ENCODE measurements around the gene NOX5.

NOX5 gene

DNA sequence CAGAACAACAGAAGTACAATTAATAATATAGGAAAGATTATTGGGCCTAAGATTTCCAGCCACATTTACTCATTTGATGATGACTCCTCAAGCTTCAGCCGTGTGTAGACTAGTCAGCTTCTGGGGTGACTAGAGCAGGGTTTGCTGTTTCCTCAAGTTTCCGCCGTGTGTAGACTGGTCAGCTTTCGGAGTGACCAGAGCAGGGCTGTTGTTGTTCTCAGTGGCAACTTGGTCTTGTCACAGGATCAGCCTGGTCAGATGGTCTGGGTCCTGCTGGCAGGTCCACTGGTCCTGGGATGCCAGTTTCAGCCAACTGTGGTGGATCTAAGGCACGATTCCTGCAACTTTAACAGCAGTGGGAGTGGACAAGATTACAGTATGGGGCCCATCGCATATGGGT, 21.8 kb upstream of the NOX5 start:
- no peak for DNase-seq

- DNase-seq, result no peak
Observed at GRCh38 chr15:68993276-68993675, 21.2 kb upstream of the NOX5 start.

DNA sequence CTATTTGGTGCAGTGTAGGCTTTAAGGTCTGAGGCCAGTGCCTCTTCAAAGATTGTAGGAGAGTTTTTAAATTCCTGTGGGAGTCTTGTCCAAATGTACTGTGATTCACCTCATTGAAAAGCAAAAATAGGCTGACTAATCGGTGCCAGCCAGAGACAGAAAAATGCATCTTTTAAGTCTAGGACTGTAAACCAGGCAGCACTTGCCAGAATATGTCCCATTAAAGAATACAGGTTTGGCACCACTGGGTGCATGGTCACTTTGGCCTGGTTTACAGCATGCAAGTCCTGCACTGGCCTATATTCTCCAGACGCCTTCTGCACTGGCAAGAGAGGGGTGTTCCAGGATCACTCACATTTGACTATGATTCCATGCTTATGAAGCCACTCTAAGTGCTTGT, 20.3 kb upstream of the NOX5 start:
- no peak for DNase-seq

DNA sequence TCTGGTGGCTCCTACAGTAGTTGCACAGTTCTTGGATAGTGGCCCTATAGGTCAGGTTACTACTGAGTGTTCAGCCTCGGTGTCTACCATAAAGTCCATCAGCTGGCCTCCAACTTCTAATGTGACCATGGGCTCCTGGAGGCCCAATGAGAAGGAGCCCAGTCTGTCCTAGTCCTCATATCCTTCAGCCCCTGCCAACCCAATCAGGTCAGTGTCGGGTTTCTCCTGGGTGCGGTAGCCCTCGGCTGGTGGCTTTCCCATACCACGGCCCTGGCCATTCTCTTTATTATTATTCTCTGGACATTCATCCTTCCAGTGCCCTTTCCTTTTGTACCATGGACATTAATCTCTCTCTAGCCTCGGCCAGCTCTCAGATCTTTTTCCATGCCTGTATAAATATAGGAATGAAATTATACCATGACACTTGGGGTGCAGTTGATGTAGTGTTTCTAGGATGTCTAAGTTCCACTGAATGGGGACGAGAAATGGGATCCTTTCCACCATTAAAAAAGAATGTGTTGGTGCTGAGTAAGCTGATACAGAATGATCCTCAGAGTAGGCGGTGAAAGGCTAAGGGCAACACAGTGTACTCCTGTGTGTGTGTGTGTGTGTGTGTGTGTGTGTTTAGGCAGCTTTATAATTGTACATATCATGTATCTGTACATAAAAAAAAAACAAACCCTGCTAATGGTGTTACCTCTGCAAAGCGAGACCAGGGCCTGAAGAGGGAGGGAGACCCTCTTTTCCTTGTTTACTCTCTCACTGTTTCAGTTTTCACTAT, 19.3 kb upstream of the NOX5 start:
- DNase-seq, result no peak

GRCh38 chr15:68997050-68997449, 17.4 kb upstream of the NOX5 start:
- DNase-seq, result no peak

DNA sequence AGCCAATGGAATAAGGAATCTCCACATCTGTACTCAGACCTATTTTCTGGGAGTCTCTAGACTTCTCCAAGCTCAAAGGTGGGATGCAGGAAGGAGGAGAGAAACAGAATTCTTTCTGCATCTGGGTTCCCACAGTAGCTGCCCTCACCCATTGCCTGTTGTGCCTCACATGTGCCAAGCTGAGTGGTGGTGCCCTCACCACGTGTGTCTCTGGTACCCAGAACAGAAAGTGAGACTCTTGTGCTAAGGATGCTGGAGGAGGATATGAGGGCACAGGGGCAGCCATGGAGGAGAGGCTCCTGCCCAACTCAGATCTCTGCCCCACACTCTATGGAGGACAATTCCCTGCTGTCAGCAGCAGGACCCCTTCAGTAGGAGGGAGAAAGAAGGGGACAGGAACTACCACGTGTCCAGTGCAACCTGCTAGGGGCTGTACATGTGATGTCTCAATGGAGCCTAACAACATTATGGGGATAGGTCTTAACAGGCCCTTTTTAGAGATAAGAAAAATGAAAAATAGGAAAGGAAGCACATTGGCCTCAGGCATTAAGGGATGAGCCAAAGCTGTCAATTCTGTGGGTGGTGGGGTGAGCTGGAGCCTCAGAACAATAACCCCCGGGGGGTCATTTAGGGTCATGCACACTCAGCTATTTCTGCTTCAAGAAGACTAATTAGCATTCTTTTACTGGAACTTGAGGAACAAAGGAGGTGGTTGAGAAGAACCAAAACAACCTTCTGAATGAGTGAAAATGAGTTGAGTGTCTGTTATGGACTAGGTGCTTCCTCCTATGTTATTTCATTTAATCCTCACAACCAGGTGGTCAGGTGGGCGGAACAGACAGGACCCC, 16.3 kb upstream of the NOX5 start:
- DNase-seq, result no peak

DNA sequence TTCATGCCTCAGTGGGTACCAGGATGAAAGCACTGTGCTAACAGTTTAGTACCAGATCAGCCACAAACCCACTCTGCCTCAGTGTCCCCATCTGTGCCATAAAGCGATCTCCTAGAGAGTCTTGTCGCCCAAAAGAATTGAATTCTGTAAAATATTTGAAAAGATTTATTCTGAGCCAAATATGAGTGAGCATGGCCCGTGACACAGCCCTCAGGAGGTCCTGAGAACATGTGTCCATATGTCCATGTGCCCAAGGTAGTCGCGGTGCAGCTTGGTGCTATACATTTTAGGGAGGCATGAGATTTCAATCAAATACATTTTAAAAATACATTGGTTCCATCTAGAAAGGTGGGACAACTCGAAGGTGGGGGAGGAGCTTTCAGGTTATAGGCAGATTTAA, 15.4 kb upstream of the NOX5 start:
- DNase-seq, result no peak

- DNase-seq, result no peak
Observed at GRCh38 chr15:69000091-69000490, 14.4 kb upstream of the NOX5 start.

DNA sequence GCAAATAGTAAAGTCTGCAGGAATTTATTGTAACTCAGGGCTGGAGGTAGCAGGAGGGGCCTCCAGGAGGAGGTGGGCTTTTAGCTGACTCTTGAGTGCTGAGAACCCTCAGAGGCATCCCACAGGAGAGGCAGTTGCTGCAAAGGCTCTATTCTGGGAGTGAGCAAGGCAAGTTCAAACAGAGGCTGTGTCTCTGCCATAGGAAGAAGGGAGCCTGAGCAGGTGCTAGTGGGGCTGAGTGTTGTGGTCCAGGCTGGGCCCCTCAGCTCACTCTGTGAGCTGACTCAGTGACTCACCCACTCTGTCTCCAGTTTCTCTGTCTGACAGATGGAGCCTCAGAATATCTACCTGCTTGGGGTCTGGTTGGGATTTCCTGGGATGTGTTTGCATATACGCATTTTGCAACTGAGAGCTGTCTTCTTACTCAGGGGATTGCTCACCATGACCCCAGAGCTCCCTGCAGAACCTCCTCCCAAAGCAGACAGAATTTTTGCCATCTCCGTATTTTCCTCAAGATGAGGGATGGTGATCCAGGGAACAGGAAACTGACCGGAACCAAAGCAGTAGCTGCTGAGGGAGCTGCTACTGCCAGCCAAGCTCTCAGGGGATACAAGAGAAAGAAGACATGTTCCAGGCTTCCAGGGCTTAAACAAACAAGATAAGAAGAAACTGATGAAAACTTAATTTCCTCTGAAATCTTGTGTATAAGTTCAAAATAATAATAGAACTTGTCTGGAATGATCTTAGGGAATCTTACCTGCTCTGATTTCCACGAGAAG, 13.6 kb upstream of the NOX5 start:
- DNase-seq, result no peak

GRCh38 chr15:69002783-69003182, 11.7 kb upstream of the NOX5 start:
- no peak for DNase-seq

- no peak for DNase-seq
Observed at GRCh38 chr15:69004011-69004410, 10.5 kb upstream of the NOX5 start.

- DNase-seq, result no peak
Observed at GRCh38 chr15:69008056-69008455, 6.4 kb upstream of the NOX5 start.

- DNase-seq, result no peak
Observed at GRCh38 chr15:69009341-69009740, 5.2 kb upstream of the NOX5 start.

- DNase-seq, result no peak
Observed at GRCh38 chr15:69011641-69012040, 2.9 kb upstream of the NOX5 start.

DNA sequence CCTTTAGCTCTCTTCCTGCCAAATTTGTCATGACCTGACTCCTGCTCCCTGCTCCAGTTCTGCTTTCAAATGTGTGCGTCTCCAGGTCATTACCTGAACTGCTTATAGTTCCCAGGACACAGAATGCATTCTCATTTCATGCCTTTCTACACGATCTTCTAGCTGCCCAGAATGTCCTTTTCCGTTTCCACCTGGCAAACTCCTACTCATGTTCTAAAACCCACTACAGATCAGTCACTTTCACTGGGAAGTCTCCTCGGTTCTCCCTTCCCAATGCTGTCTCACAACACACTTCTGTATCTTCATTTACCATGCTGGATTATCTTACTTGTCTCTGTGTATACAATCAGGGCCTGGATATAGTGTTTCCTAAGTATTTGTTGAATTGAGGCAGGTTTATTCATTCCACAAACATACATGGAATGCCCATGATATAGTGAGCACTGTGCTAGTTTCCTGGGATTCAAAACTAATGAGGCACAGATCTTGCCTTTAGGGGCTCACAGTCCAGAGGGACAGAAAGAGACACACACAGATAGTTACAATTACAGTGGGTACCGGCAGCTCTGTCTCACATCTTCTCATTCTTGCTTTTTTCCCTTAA, 1.6 kb upstream of the NOX5 start:
- no peak for DNase-seq

DNA sequence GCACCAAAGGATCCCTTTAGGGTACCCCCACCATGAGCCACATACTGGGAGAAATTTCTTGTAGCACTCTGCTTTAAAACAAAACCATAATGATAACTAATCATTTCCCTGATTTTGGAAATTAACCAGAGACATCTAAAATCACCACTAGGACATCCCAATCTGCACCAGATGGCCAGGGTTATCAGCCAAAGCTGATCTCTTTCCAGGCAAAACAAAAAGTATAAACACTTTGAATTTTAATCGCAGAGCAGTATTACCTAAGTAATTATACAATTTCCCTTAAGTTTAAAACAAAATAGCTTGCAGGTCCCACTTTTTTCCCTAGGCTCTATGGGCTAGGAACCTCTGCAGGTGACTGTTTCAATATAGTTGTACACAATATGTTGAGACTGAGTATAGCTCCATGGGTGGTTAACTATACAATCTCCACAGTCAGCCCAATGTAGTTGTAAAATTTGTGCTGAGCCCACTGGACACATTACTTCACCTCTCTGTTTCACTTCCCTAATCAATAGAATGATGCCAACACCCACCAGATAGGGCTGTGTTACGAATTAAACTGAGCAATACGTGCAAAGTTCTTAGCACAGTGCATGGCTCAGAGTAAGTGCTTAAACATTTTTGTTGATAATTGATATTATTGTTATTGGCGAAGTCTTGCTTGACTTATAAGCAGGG, 629 bp upstream of the NOX5 start:
- DNase-seq, result no peak

DNA sequence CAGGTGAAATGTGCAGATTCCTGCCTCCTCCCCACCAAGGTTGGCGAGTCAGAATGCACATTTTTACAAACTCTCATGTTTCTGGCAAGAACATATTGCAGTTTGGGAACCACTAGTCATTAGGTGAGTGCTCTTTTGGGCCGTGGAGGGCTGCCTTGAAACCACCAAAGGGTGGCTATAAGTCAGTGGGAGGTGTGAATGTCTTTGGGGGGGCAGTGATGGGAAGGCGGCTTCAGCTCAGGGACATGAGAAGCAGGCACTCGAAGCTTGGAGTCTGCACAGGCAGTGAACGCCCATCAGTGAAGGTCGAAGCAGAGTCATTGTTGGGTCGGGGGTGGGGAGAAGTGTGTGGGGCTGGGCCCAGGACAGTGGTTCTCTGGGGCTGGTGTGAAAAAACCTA, 1.1 kb downstream of the NOX5 start:
- no peak for DNase-seq

GRCh38 chr15:69016021-69016595, 1.6 kb downstream of the NOX5 start:
- no peak for DNase-seq

DNA sequence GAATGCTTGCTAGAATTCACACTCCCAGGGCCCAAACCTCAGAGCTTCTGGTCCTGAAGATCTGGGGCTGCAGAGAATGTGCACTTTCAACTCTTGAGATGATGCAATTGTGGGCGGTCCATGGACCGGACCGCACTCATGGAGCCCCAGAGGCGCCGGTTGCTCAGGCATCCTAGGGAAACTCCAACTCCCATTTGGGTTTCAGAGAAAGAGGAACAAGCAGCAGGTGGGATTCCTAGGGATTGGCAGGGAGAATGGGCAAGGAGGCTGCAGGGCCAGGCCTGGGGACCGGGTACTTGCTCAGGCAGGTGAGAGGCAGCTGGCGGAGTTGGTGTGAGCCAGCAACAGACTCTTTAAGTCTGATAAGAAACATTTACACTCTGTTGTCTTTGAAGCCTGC, 3.5 kb downstream of the NOX5 start:
- DNase-seq, result no peak

DNA sequence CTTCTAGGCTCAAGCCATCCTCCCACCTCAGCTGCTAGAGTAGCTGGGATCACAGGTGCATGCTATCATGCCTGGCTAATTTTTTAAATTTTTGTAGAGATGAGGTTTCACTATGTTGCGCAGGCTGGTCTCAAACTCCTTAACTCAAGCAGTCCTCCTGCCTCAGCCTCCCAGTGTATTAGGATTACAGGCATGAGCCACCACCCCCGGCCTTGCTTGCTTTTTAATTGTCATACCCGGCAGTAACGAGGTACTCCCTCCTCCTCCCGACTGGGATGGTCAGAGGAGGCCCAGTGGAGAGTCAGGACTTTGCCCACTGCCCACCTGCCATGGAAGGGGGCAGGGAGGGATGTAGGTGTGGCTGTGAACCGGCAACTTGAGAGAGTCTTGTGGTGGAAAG, 4.5 kb downstream of the NOX5 start:
- DNase-seq, result no peak

DNA sequence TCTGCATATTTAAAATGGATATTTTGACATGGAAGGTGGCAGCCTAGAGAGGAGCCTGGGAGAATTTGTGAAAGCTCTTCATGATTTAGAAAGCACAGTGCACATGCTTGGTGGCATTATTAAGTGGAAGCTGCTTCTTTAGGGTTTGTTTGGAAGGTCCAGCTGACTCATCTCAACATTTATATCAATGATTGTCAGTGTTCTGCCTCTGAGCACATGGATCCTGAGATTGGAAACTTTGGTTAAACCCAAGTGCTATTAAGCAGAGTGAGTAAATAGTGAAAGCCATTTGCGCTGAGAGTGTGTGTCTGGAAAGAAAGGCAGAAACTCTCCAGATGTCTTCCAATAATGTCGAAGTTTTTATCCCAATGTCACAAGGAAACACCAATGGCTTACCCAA, 7.4 kb downstream of the NOX5 start:
- DNase-seq, result no peak

- DNase-seq, result no peak
Observed at GRCh38 chr15:69025320-69025719, 10.8 kb downstream of the NOX5 start.

Data from NCI-H526 treated with DMSO at 0.1 percent for 48 hours (cell line).